SK-N-SH treated with all-trans-retinoic acid at 6 μM for 48 hours (cell line): ENCODE measurements around the gene FNDC1.

Experiments used
- ATAC-seq: fragments of 200-7000 bp; cut with Tn5 transposase; 3 replicates; pipeline ENCODE4 v1.9.1; 2020; ENCODE audit warnings: mild to moderate bottlenecking, moderate library complexity
- ARNTL ChIP-seq: fragments of 450-650 bp; formaldehyde crosslinking; IDR thresholded peaks from 2 replicates; pipeline ENCODE4 v1.5.0; 2020; ENCODE audit warnings: low read depth, mild to moderate bottlenecking, moderate library complexity, borderline replicate concordance
- BACH2 ChIP-seq: fragments of 250-450 bp; sonication (Bioruptor Pico); IDR thresholded peaks from 2 replicates; pipeline ENCODE4 v1.9.0; 2021; ENCODE audit warnings: mild to moderate bottlenecking, borderline replicate concordance
- CREB5 ChIP-seq: fragments of 250-450 bp; sonication (Bioruptor Pico); IDR thresholded peaks from 2 replicates; pipeline ENCODE4 v1.5.1; 2020; ENCODE audit warnings: low read depth, mild to moderate bottlenecking, moderate library complexity
- CSDC2 ChIP-seq: fragments of 250-450 bp; sonication (Bioruptor Pico); IDR thresholded peaks from 2 replicates; pipeline ENCODE4 v1.5.0; 2020; ENCODE audit warnings: mild to moderate bottlenecking, moderate library complexity
- CSRNP3 ChIP-seq: fragments of 250-450 bp; sonication (Bioruptor Pico); IDR thresholded peaks from 2 replicates; pipeline ENCODE4 v1.5.1; 2021; ENCODE audit warnings: mild to moderate bottlenecking, moderate library complexity
- ESRRG ChIP-seq: fragments of 250-450 bp; sonication (Bioruptor Pico); IDR thresholded peaks from 2 replicates; pipeline ENCODE4 v1.6.1; 2021; ENCODE audit warnings: mild to moderate bottlenecking
- ISL1 ChIP-seq: fragments of 250-450 bp; sonication (Bioruptor Pico); IDR thresholded peaks from 2 replicates; pipeline ENCODE4 v2.1.2; 2022; ENCODE audit warnings: mild to moderate bottlenecking, moderate library complexity
- OSR1 ChIP-seq: fragments of 250-450 bp; sonication (Bioruptor Pico); IDR thresholded peaks from 2 replicates; pipeline ENCODE4 v1.8.0; 2022; ENCODE audit warnings: moderate library complexity, mild to moderate bottlenecking, inconsistent platforms
- POU6F1 ChIP-seq: fragments of 250-450 bp; sonication (Bioruptor Pico); IDR thresholded peaks from 2 replicates; pipeline ENCODE4 v1.8.0; 2021; ENCODE audit warnings: low read depth, mild to moderate bottlenecking, moderate library complexity, borderline replicate concordance
- PPARA ChIP-seq: fragments of 250-450 bp; sonication (Bioruptor Pico); IDR thresholded peaks from 2 replicates; pipeline ENCODE4 v1.5.0; 2020; ENCODE audit warnings: mild to moderate bottlenecking, borderline replicate concordance
- RARB ChIP-seq: fragments of 250-450 bp; sonication (Bioruptor Pico); IDR thresholded peaks from 2 replicates; pipeline ENCODE4 v1.8.0; 2021; ENCODE audit warnings: mild to moderate bottlenecking, moderate library complexity
- SNAI2 ChIP-seq: fragments of 250-450 bp; sonication (Bioruptor Pico); IDR thresholded peaks from 2 replicates; pipeline ENCODE4 v1.5.0; 2020; ENCODE audit warnings: mild to moderate bottlenecking, moderate library complexity
- TCF4 ChIP-seq: fragments of 250-450 bp; sonication (Bioruptor Pico); IDR thresholded peaks from 2 replicates; pipeline ENCODE4 v1.8.0; 2021; ENCODE audit warnings: mild to moderate bottlenecking, moderate library complexity, borderline replicate concordance
- TOX ChIP-seq: fragments of 250-450 bp; sonication (Bioruptor Pico); IDR thresholded peaks from 2 replicates; pipeline ENCODE4 v1.8.0; 2021; ENCODE audit warnings: mild to moderate bottlenecking, moderate library complexity, borderline replicate concordance
- TSHZ2 ChIP-seq: fragments of 250-450 bp; sonication (Bioruptor Pico); IDR thresholded peaks from 2 replicates; pipeline ENCODE4 v1.5.0; 2020; ENCODE audit warnings: mild to moderate bottlenecking, moderate library complexity
- ZFP3 ChIP-seq: fragments of 250-450 bp; sonication (Bioruptor Pico); IDR thresholded peaks from 2 replicates; pipeline ENCODE4 v1.5.0; 2020; ENCODE audit warnings: mild to moderate bottlenecking, moderate library complexity
- ZFP30 ChIP-seq: fragments of 450-650 bp; formaldehyde crosslinking; IDR thresholded peaks from 2 replicates; pipeline ENCODE4 v1.5.0; 2022; ENCODE audit warnings: mild to moderate bottlenecking, moderate library complexity
- ZNF565 ChIP-seq: fragments of 450-650 bp; formaldehyde crosslinking; conservative IDR thresholded peaks from 2 replicates; pipeline ENCODE4 v1.5.0; 2020; ENCODE audit warnings: low read depth, mild to moderate bottlenecking, moderate library complexity
- ZNF70 ChIP-seq: fragments of 450-650 bp; formaldehyde crosslinking; IDR thresholded peaks from 2 replicates; pipeline ENCODE4 v1.5.0; 2020; ENCODE audit warnings: mild to moderate bottlenecking, moderate library complexity
- ZNF8 ChIP-seq: fragments of 450-650 bp; formaldehyde crosslinking; IDR thresholded peaks from 2 replicates; pipeline ENCODE4 v1.5.0; 2020; ENCODE audit warnings: mild to moderate bottlenecking, moderate library complexity
- TF ChIP-seq, protein P1 (sequence below): fragments of 250-450 bp; sonication (Bioruptor Pico); IDR thresholded peaks from 2 replicates; pipeline ENCODE4 v1.8.0; 2020; ENCODE audit warnings: mild to moderate bottlenecking, moderate library complexity, borderline replicate concordance

Gene FNDC1

DNA sequence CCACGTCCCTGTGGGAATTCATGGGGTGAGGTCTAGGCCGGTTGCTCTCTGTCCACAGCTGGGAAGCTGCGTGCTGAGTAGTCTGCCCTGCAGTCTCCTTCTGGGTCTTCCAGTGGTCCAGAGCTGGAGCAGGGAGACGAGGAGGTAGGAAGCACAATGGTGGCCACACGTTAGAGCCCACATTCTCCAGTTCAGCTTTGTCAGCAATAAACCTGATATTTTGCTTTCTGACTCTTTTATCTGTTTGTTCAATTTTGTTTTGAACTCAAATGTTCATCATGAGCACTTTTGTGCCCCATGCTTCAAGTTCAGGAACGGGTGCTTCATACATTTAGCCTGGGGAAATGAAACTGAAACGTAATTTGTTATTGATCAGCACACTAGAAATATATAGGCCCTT lies 21.3 kb downstream of the FNDC1 start (continued):
- TF ChIP-seq PPARA (no peak), CSRNP3 (CRISPR knock-in tag) (no peak), BACH2 (CRISPR knock-in tag) (no peak), CSDC2 (CRISPR knock-in tag) (no peak), ARNTL (CRISPR knock-in tag) (no peak), ZNF565 (no peak), ISL1 (CRISPR knock-in tag) (no peak), OSR1 (no peak)
- TF ChIP-seq, protein P1, sequence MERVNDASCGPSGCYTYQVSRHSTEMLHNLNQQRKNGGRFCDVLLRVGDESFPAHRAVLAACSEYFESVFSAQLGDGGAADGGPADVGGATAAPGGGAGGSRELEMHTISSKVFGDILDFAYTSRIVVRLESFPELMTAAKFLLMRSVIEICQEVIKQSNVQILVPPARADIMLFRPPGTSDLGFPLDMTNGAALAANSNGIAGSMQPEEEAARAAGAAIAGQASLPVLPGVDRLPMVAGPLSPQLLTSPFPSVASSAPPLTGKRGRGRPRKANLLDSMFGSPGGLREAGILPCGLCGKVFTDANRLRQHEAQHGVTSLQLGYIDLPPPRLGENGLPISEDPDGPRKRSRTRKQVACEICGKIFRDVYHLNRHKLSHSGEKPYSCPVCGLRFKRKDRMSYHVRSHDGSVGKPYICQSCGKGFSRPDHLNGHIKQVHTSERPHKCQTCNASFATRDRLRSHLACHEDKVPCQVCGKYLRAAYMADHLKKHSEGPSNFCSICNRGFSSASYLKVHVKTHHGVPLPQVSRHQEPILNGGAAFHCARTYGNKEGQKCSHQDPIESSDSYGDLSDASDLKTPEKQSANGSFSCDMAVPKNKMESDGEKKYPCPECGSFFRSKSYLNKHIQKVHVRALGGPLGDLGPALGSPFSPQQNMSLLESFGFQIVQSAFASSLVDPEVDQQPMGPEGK (CRISPR knock-in tag): no peak

DNA sequence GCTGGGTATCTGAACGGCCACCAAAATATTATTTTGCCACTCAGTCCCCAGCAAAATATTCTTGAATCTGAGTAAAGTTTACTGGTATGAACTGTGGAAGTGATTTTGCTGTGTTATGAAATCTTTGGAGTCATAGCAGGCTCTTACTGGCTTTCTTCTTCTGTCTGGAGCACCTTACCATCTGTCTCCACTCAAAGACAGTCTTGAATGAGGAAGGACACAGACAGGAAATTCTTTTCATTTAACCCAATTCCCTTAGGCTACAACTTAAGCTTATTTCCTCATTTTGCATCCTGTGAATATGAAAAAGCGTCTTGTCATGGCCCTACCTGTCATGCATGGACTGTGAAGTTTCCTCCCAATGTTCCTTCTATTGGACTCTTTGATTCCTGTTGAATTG lies 24.7 kb downstream of the FNDC1 start:
- ATAC-seq: no peak
- TF ChIP-seq CREB5 (CRISPR knock-in tag) (no peak), ESRRG (no peak), CSDC2 (CRISPR knock-in tag) (no peak), ZFP3 (no peak)
- TF ChIP-seq, all 23 proteins: peak for 0

GRCh38 chr6:159194421-159194820 lies 25.2 kb downstream of the FNDC1 start:
- no peak for ATAC-seq
- TF ChIP-seq TOX (no peak), TSHZ2 (CRISPR knock-in tag) (no peak), TCF4 (no peak), ZFP30 (CRISPR knock-in tag) (no peak), CSDC2 (CRISPR knock-in tag) (no peak), BACH2 (CRISPR knock-in tag) (no peak)
- TF ChIP-seq, protein P1 (CRISPR knock-in tag): no peak
- TF ChIP-seq, all 23 proteins: peak for 0

- no peak for ATAC-seq
- TF ChIP-seq SNAI2 (CRISPR knock-in tag) (no peak), ZNF565 (no peak), ZNF70 (no peak), CSRNP3 (CRISPR knock-in tag) (no peak), POU6F1 (CRISPR knock-in tag) (no peak), RARB (CRISPR knock-in tag) (no peak), PPARA (no peak), ZNF8 (CRISPR knock-in tag) (no peak), TOX (no peak), OSR1 (no peak), BACH2 (CRISPR knock-in tag) (no peak), CSDC2 (CRISPR knock-in tag) (no peak)
- TF ChIP-seq, protein P1 (CRISPR knock-in tag): no peak
These were observed 27.3 kb downstream of the FNDC1 start for GRCh38 chr6:159196430-159196975.
